HEK293T (cell line): ENCODE results near the gene ATP1A2.

ENCODE experiments used
- ELF4 ChIP-seq: fragments of 450-650 bp; IDR thresholded peaks from 2 replicates; pipeline ENCODE4 v1.6.1; 2017; ENCODE audit warnings: antibody characterized with exemption
- HDGF ChIP-seq: fragments of 450-650 bp; IDR thresholded peaks from 2 replicates; pipeline ENCODE4 v1.6.1; 2017; ENCODE audit warnings: antibody characterized with exemption, borderline replicate concordance
- NFRKB ChIP-seq: fragments of 450-650 bp; IDR thresholded peaks from 2 replicates; pipeline ENCODE4 v1.6.1; 2016; ENCODE audit warnings: mild to moderate bottlenecking, moderate library complexity
- TARDBP ChIP-seq: fragments of 450-650 bp; IDR thresholded peaks from 2 replicates; pipeline ENCODE4 v1.6.1; 2016
- ZNF384 ChIP-seq: fragments of 450-650 bp; IDR thresholded peaks from 2 replicates; pipeline ENCODE4 v1.6.1; 2016

DNA sequence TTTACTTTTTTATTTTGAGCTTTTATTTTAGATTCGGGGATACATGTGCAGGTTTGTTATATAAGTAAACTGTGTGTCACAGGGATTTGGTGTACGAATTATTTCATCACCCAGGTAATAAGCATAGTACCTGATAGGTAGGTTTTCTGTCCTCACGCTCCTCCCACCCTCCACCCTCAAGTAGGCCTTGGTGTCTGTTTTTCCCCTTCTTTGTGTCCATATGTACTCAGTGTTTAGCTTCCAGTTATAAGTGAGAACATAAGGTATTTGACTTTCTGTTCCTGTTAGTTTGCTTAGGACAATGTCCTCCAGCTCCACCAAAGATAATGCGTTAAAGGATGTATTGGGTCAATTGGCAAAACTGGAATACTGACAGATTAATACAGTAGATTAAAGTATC is 41.6 kb downstream of the ATP1A2 start:
- TF ChIP-seq TARDBP (no peak), NFRKB (no peak), HDGF (no peak), ELF4 (no peak), ZNF384 (no peak)
